ENCODE results near the gene EXOC3L1.

Gene EXOC3L1

GRCh38 chr16:67147437-67148140 is 42.3 kb downstream of the EXOC3L1 start:
- no peak for DNase-seq (ENCODE audit: low spot score)

- no peak for DNase-seq (ENCODE audit: low spot score)
Observed at GRCh38 chr16:67146523-67147357, 43.2 kb downstream of the EXOC3L1 start.

- no peak for DNase-seq (ENCODE audit: low spot score)
Observed at GRCh38 chr16:67145746-67146145, 44.2 kb downstream of the EXOC3L1 start.

- no peak for DNase-seq (ENCODE audit: low spot score)
Observed at GRCh38 chr16:67144943-67145342, 45.0 kb downstream of the EXOC3L1 start.

GRCh38 chr16:67142342-67142741 is 47.6 kb downstream of the EXOC3L1 start:
- no peak for DNase-seq (ENCODE audit: low spot score)

- DNase-seq (ENCODE audit: low spot score) = no peak
Observed at GRCh38 chr16:67141391-67141790, 48.5 kb downstream of the EXOC3L1 start.

GRCh38 chr16:67137605-67138004 is 52.3 kb downstream of the EXOC3L1 start:
- DNase-seq (ENCODE audit: low spot score) = no peak

Measured in hematopoietic multipotent progenitor cell treated with erythropoietin and hydrocortisone succinate and interleukin-3 and kit ligand, for 15 days (in vitro differentiated cells).